ENCODE measurements around the gene SASH1.

Gene SASH1

DNA sequence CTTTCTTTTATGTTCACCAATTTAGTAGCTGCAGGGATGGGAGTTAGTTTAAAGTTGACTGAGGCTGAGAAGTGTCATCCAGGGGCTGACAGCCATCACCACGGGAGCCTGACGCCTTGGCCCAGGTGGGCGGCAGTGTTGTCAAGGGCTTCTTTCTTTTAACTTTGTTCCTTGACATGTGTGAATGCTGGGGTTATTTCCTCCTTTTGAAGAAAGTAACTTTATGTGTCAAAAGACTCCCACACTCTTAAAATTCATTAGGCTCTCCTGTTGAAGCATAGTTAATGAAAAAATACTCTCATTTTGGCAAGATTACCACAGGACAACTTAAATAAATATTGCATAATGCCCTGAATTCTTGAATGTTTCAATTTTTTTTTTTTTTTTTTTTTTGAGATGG, 50.0 kb downstream of the SASH1 start:
- TF ChIP-seq CTCF (IDR thresholded peaks at IDR 0.05), result no peak
- Histone ChIP-seq H3K27me3 (no peaks in the 10 kb centered on the region), H3K27ac (no peak overlapping the region), H3K36me3 (peaks cover 0 to 9% (median 0%) of the 10 kb centered on the region in 3 donors), H3K9me3 (no peaks in the 10 kb centered on the region), H3K4me3 (no peak overlapping the region), H3K4me1 (peaks cover 0 to 52% (median 21%) of the 10 kb centered on the region in 4 donors)
- DNase-seq, result no peak
- intact Hi-C loops (cut with DNase I; ENCODE audit: low total_unique reads), result no loop called here

- Histone ChIP-seq H3K4me3 (no peak overlapping the region), H3K27me3 (no peaks in the 10 kb centered on the region), H3K4me1 (peaks cover 0 to 38% (median 19%) of the 10 kb centered on the region in 4 donors), H3K27ac (peak overlapping the region; percentile 19 to 49), H3K36me3 (no peaks in the 10 kb centered on the region), H3K9me3 (no peaks in the 10 kb centered on the region)
- TF ChIP-seq CTCF (IDR thresholded peaks at IDR 0.05), result no peak
- DNase-seq, result peak in 1 of 2 donors; percentile 76
- intact Hi-C loops (cut with DNase I; ENCODE audit: low total_unique reads), result loop anchor here (2.0 kb wide), 1 partner anchor 27 kb away; no protein-coding TSS in a partner anchor
Measured at GRCh38 chr6:148395583-148396101, 53.0 kb downstream of the SASH1 start.

DNA sequence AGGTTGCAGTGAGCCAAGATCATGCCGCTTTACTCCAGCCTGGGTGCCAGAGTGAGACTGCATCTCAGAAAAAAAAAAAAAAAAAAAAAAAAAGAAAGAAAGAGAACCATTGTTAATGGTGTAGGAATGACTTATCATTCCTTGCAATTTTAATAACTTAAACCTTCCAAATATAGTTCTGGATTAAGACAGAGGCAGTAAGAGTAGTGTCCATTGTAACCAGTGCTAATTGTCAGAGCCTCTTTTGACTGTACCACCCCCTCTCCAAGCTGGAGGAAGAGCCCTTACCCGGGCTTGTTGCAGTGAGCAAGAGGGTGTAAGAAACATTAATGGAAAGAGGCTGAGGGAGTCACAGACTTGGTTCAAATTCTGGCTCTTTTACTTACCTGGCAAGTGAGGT, 53.8 kb downstream of the SASH1 start:
- no peak for DNase-seq
- H3K27ac ChIP-seq, result peak overlapping the region in 1 of 2 donors; percentile 19
- H3K27me3 ChIP-seq, result no peaks in the 10 kb centered on the region
- no peak for TF ChIP-seq CTCF (IDR thresholded peaks at IDR 0.05)
- no peaks in the 10 kb centered on the region for H3K9me3 ChIP-seq
- H3K4me1 ChIP-seq, result peaks cover 0 to 38% (median 19%) of the 10 kb centered on the region in 4 donors
- no peaks in the 10 kb centered on the region for H3K36me3 ChIP-seq
- intact Hi-C loops (cut with DNase I; ENCODE audit: low total_unique reads), result loop anchor here (2.0 kb wide), 1 partner anchor 28 kb away; no protein-coding TSS in a partner anchor
- H3K4me3 ChIP-seq, result no peak overlapping the region

GRCh38 chr6:148396926-148397325, 54.3 kb downstream of the SASH1 start:
- DNase-seq, result no peak
- Histone ChIP-seq H3K27me3 (no peaks in the 10 kb centered on the region), H3K9me3 (no peaks in the 10 kb centered on the region), H3K4me3 (no peak overlapping the region), H3K27ac (no peak overlapping the region), H3K4me1 (peaks cover 0 to 38% (median 19%) of the 10 kb centered on the region in 4 donors), H3K36me3 (no peaks in the 10 kb centered on the region)
- TF ChIP-seq CTCF (IDR thresholded peaks at IDR 0.05), result no peak
- intact Hi-C loops (cut with DNase I; ENCODE audit: low total_unique reads), result loop anchor here (2.0 kb wide), 1 partner anchor 28 kb away; no protein-coding TSS in a partner anchor

DNA sequence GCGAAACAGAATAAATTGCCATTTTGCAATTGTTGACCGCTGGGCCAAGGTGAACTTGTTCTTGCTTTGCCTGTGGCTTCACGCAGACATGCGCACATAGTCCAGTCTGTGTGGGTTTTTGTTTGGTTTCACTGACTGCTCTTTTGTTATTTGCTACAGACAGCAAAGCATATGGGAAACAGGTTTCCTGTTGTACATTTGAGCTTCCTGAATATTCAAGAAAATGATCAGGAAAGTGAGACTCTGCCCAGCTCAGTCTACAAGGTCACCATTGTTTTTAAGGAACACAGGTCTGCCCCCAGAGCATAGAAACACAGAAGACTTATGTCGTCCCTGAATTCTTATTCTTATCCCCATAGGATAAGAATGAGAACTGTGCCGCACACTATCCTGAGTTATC, 55.6 kb downstream of the SASH1 start:
- no peak for TF ChIP-seq CTCF (IDR thresholded peaks at IDR 0.05)
- Histone ChIP-seq H3K27ac (peak overlapping the region in 1 of 2 donors; percentile 4), H3K36me3 (no peaks in the 10 kb centered on the region), H3K4me1 (peaks cover 0 to 30% (median 15%) of the 10 kb centered on the region in 4 donors), H3K4me3 (no peak overlapping the region), H3K9me3 (no peaks in the 10 kb centered on the region), H3K27me3 (no peaks in the 10 kb centered on the region)
- no peak for DNase-seq
- intact Hi-C loops (cut with DNase I; ENCODE audit: low total_unique reads), result no loop called here

Measured in tibial artery (tissue), 4 donors.